Liver (tissue), 9 donors: ENCODE measurements around the gene WWP2. TPM values are rescaled to one million over a fixed set of nuclear protein-coding genes. Genes with fewer than 3 reads are reported as not detected.

ENCODE experiments used
- DNase-seq: peaks from one replicate; pipeline ENCODE4 v3.0.0-alpha.2; 2017; ENCODE audit warnings: low spot score
- H3K27ac ChIP-seq, 2 donors: one replicate each; pipeline ENCODE4 v1.7.0; 2013; ENCODE audit warnings: inconsistent platforms in 2 of 2, low read length in 2 of 2, control low read depth in 1 of 2, low read depth in 1 of 2, mild to moderate bottlenecking in 1 of 2
- H3K27me3 ChIP-seq, 4 donors: one replicate each; pipeline versions ENCODE4 v1.6.1 to v1.7.0; 2013; ENCODE audit warnings: low read length in 3 of 4, inconsistent platforms in 1 of 4, mild to moderate bottlenecking in 1 of 4, moderate library complexity in 1 of 4; ENCODE audit not compliant: control insufficient read depth in 4 of 4, insufficient read depth in 4 of 4
- H3K36me3 ChIP-seq, 4 donors: one replicate each; pipeline versions ENCODE4 v1.6.1 to v1.7.0; 2013; ENCODE audit warnings: low read length in 3 of 4, mild to moderate bottlenecking in 3 of 4, low read depth in 1 of 4, moderate library complexity in 1 of 4; ENCODE audit not compliant: control insufficient read depth in 4 of 4, insufficient read depth in 3 of 4
- H3K4me1 ChIP-seq, 4 donors: one replicate each; pipeline versions ENCODE4 v1.6.1 to v1.7.0; 2013; ENCODE audit warnings: low read length in 3 of 4, mild to moderate bottlenecking in 3 of 4, moderate library complexity in 1 of 4; ENCODE audit not compliant: control insufficient read depth in 4 of 4, insufficient read depth in 4 of 4
- H3K4me3 ChIP-seq, 3 donors: one replicate each; pipeline versions ENCODE4 v1.6.1 to v1.7.0; 2013; ENCODE audit warnings: low read length in 3 of 3, control low read depth in 1 of 3, low read depth in 1 of 3, mild to moderate bottlenecking in 1 of 3
- H3K9ac ChIP-seq, 2 donors: one replicate each; pipeline ENCODE4 v1.7.0; 2013; ENCODE audit warnings: low read length in 2 of 2, mild to moderate bottlenecking in 2 of 2, moderate library complexity in 2 of 2, control low read depth in 1 of 2, low read depth in 1 of 2
- H3K9me3 ChIP-seq, 4 donors: one replicate each; pipeline versions ENCODE4 v1.6.1 to v1.7.0; 2013; ENCODE audit warnings: low read length in 3 of 4; ENCODE audit not compliant: control insufficient read depth in 4 of 4
- CTCF ChIP-seq: fragments of 150-350 bp; IDR thresholded peaks from 2 replicates; pipeline ENCODE4 v1.5.1; 2017; ENCODE audit warnings: improper control_type of control experiment, low read depth, low read length; ENCODE audit not compliant: missing input control
- EGR1 ChIP-seq, 2 donors: IDR thresholded peaks; 2 replicates each; pipeline ENCODE4 v1.6.1; 2016 to 2018; ENCODE audit warnings: antibody characterized with exemption in 2 of 2, low read depth in 2 of 2
- FOXA1 ChIP-seq: IDR thresholded peaks from 2 replicates; pipeline ENCODE4 v1.6.1; 2016; ENCODE audit warnings: antibody characterized with exemption
- FOXA2 ChIP-seq: IDR thresholded peaks from 2 replicates; pipeline ENCODE4 v1.6.1; 2016; ENCODE audit warnings: antibody characterized with exemption
- GABPA ChIP-seq, 2 donors: IDR thresholded peaks in 1 of 2; conservative IDR thresholded peaks in 1 of 2; 2 replicates each; pipeline ENCODE4 v1.6.1; 2016; ENCODE audit warnings: antibody characterized with exemption in 2 of 2, mild to moderate bottlenecking in 1 of 2, moderate library complexity in 1 of 2
- HNF4A ChIP-seq, 2 donors: conservative IDR thresholded peaks; 2 replicates each; pipeline ENCODE4 v1.6.1; 2016; ENCODE audit warnings: antibody characterized with exemption in 2 of 2, mild to moderate bottlenecking in 2 of 2
- HNF4G ChIP-seq: IDR thresholded peaks from 2 replicates; pipeline ENCODE4 v1.6.1; 2016; ENCODE audit warnings: antibody characterized with exemption
- JUND ChIP-seq, 2 donors: IDR thresholded peaks; 2 replicates each; pipeline ENCODE4 v1.6.1; 2016; ENCODE audit warnings: antibody characterized with exemption in 2 of 2
- MAX ChIP-seq: IDR thresholded peaks from 2 replicates; pipeline ENCODE4 v1.6.1; 2016; ENCODE audit warnings: antibody characterized with exemption
- NR2F2 ChIP-seq: IDR thresholded peaks from 2 replicates; pipeline ENCODE4 v1.6.1; 2016; ENCODE audit warnings: antibody characterized with exemption
- RAD21 ChIP-seq, 2 donors: IDR thresholded peaks; 2 replicates each; pipeline ENCODE4 v1.6.1; 2016; ENCODE audit warnings: antibody characterized with exemption in 2 of 2, mild to moderate bottlenecking in 2 of 2
- RXRA ChIP-seq, 2 donors: IDR thresholded peaks; 2 replicates each; pipeline ENCODE4 v1.6.1; 2017 to 2018; ENCODE audit warnings: antibody characterized with exemption in 2 of 2, mild to moderate bottlenecking in 1 of 2
- TAF1 ChIP-seq: conservative IDR thresholded peaks from 2 replicates; pipeline ENCODE4 v1.6.1; 2016; ENCODE audit warnings: antibody characterized with exemption, mild to moderate bottlenecking
- WGBS: extraction: QIAGEN DNeasy Blood & Tissue Kit; methylation state at CpG from one replicate; pipeline ENCODE4 v1.1.7; 2013; 5-methylcytosine and 5-hydroxymethylcytosine counted together
- polyA plus RNA-seq, 2 donors: library from polyadenylated mRNA; stranded (reverse) in 1 of 2; unstranded in 1 of 2; fragments of 200-250 nt in 1 of 2; fragments of >200 nt in 1 of 2; fragmentation: Nextera tagmentation in 1 of 2; extraction: Ambion mirVana in 1 of 2; gene quantifications; one replicate each; pipeline versions ENCODE4 v1.2.1 to v1.2.3, GENCODE V29; 2013 to 2015
- total RNA-seq, 2 donors: library from RNA; depleted of rRNA; stranded (reverse); fragments of >200 nt; gene quantifications; one replicate each; pipeline ENCODE4 v1.2.3, GENCODE V29; 2014
- TF ChIP-seq, protein P1 (sequence below): IDR thresholded peaks from 2 replicates; pipeline ENCODE4 v1.6.1; 2016; ENCODE audit warnings: antibody characterized with exemption, mild to moderate bottlenecking
- TF ChIP-seq, protein P2 (sequence below): IDR thresholded peaks from 2 replicates; pipeline ENCODE4 v1.6.1; 2016; ENCODE audit warnings: antibody characterized with exemption
- donor health status: healthy.
- donor health status: healthy.
- donor health status: healthy.
- donor health status: healthy.
- donor health status: healthy.

The WWP2 gene
- total and polyA plus RNA-seq, 4 donors, result 8.6 to 22.7 (median 13.6) TPM

DNA sequence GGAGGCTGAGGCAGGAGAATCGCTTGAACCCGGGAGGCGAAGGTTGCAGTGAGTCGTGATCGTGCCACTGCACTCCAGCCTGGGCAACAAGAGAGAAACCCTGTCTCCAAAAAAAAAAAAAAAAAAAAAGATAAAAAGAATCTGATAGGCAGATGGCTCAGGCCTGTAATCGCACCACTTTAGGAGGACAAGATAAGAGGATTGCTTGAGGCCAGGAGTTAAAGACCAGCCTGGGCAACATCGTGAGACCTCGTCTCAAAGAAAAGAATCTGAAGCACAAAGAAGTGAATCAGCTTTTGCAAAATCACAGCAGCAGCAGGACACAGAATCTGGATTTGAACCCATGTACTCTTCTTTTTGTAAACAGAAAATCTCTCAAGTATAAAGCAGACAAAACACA is 15.0 kb upstream of the WWP2 start:
- Histone ChIP-seq H3K4me3 (no peak overlapping the region), H3K27ac (no peak overlapping the region), H3K4me1 (no peaks in the 10 kb centered on the region), H3K9ac (no peak overlapping the region), H3K36me3 (peaks cover 18 to 70% (median 54%) of the 10 kb centered on the region in 4 donors), H3K27me3 (no peaks in the 10 kb centered on the region), H3K9me3 (no peaks in the 10 kb centered on the region)
- 95% methylated on average over 8 of the region's 8 CpGs for WGBS
- TF ChIP-seq JUND (IDR thresholded peaks at IDR 0.05) (no peak), GABPA (IDR thresholded peaks at IDR 0.05 in 1 of 2, conservative IDR thresholded peaks at IDR 0.05 in 1 of 2) (no peak), EGR1 (IDR thresholded peaks at IDR 0.05; ENCODE audit: low read depth in 2 of 2) (no peak), HNF4G (no peak), NR2F2 (no peak)
- TF ChIP-seq, protein P1, sequence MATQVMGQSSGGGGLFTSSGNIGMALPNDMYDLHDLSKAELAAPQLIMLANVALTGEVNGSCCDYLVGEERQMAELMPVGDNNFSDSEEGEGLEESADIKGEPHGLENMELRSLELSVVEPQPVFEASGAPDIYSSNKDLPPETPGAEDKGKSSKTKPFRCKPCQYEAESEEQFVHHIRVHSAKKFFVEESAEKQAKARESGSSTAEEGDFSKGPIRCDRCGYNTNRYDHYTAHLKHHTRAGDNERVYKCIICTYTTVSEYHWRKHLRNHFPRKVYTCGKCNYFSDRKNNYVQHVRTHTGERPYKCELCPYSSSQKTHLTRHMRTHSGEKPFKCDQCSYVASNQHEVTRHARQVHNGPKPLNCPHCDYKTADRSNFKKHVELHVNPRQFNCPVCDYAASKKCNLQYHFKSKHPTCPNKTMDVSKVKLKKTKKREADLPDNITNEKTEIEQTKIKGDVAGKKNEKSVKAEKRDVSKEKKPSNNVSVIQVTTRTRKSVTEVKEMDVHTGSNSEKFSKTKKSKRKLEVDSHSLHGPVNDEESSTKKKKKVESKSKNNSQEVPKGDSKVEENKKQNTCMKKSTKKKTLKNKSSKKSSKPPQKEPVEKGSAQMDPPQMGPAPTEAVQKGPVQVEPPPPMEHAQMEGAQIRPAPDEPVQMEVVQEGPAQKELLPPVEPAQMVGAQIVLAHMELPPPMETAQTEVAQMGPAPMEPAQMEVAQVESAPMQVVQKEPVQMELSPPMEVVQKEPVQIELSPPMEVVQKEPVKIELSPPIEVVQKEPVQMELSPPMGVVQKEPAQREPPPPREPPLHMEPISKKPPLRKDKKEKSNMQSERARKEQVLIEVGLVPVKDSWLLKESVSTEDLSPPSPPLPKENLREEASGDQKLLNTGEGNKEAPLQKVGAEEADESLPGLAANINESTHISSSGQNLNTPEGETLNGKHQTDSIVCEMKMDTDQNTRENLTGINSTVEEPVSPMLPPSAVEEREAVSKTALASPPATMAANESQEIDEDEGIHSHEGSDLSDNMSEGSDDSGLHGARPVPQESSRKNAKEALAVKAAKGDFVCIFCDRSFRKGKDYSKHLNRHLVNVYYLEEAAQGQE, result no peak
- TF ChIP-seq, protein P2, sequence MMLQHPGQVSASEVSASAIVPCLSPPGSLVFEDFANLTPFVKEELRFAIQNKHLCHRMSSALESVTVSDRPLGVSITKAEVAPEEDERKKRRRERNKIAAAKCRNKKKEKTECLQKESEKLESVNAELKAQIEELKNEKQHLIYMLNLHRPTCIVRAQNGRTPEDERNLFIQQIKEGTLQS, result no peak
- DNase-seq, result no peak

DNA sequence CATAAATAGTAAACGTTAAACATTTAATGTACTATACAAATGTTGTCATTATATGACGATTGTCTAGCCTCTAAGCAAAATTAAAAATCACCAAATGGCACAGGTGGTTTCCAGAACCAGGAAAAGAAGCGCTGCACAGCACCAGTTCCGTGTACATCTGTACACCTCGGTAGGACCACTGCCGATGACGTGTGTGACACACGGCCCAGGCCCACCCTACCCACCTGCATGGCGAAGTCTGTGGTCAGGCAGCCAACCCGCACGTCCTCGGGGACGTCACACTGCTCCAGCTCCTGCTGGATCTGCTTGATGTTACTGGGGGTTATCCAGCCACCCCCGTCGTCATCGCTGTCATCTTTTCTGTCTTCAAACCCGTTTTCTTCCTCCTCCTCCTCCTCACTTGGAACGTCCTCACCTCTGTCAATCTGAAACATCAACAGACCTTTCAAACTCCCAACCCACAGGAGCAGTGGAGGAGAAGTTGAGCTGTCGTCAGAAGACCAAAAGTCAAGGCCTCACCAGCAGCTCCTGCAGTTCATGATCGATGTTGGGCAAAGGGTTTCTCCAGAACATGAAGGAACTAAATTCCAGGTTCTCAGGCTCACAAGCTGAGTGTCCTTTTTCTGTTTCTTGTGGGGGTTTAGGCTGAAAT is 13.3 kb upstream of the WWP2 start:
- no peak for DNase-seq
- 86% methylated on average over 20 of the region's 20 CpGs for WGBS
- Histone ChIP-seq H3K4me1 (peaks cover 0 to 9% (median 8%) of the 10 kb centered on the region in 4 donors), H3K36me3 (peaks cover 19 to 59% (median 46%) of the 10 kb centered on the region in 4 donors), H3K4me3 (no peak overlapping the region), H3K9ac (no peak overlapping the region), H3K27me3 (no peaks in the 10 kb centered on the region), H3K9me3 (no peaks in the 10 kb centered on the region), H3K27ac (no peak overlapping the region)
- TF ChIP-seq TAF1 (no peak), GABPA (IDR thresholded peaks at IDR 0.05 in 1 of 2, conservative IDR thresholded peaks at IDR 0.05 in 1 of 2) (no peak), FOXA2 (no peak), RAD21 (IDR thresholded peaks at IDR 0.05) (no peak), JUND (IDR thresholded peaks at IDR 0.05) (no peak), FOXA1 (no peak), MAX (no peak), CTCF (no peak), RXRA (IDR thresholded peaks at IDR 0.05) (no peak), HNF4A (conservative IDR thresholded peaks at IDR 0.05) (no peak)
